Measurements from ENCODE around the gene TAL2. TPM values are rescaled to one million over a fixed set of nuclear protein-coding genes. Genes with fewer than 3 reads are reported as not detected.

Gene TAL2
- not detected for polyA plus RNA-seq (2012; ENCODE audit: insufficient read length, low read depth)

DNA sequence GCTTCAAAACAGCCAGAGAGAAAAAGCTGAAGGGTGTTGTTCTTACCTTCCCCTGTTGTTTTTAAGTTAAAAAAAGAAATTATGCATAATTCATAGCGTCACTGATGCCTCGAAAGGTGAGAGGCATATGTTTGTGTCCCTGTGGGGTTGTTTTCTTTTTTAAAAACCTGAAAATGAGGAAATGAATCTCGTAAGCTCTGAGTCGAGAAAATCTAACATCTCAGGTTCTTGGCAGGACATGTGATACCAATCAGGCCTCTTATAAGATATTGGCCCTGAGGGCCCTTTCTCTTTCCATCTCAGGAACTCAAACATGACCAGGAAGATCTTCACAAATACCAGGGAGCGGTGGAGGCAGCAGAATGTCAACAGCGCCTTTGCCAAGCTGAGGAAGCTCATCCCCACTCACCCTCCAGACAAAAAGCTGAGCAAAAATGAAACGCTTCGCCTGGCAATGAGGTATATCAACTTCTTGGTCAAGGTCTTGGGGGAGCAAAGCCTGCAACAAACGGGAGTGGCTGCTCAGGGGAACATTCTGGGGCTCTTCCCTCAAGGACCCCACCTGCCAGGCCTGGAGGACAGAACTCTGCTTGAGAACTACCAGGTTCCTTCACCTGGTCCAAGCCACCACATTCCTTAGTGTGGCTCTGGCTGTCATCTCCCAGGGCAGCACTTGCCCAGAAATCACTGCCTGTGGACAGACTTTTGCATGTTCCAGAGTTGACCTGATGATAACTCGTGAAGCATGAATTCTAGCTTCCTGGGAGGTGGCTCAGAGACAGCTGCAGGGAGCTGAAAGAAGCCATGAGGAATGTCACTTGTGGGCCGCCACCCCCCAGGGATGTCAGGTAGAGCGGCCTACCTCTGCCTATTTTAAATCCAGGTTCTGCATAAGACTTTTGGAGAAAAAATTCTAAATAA lies at the start of gene TAL2:
TSS of gene TAL2 (plus strand) at position 274 of the 921 bp plus-strand sequence. CDS start at position 314, 40 bp downstream.
- TF ChIP-seq SIN3A (IDR thresholded peaks at IDR 0.05; ENCODE audit: borderline replicate concordance, insufficient read depth, low read length) (no peak), TAF1 (IDR thresholded peaks at IDR 0.05; ENCODE audit: borderline replicate concordance, insufficient read depth, low read length) (no peak), FOXP2 (optimal IDR thresholded peaks at IDR 0.05; ENCODE audit: borderline replicate concordance, extremely low read depth, extremely low read length, insufficient read depth) (no peak), POLR2AphosphoS5 (IDR thresholded peaks at IDR 0.05; ENCODE audit: low read depth, low read length) (no peak)
- TF ChIP-seq, protein P1, sequence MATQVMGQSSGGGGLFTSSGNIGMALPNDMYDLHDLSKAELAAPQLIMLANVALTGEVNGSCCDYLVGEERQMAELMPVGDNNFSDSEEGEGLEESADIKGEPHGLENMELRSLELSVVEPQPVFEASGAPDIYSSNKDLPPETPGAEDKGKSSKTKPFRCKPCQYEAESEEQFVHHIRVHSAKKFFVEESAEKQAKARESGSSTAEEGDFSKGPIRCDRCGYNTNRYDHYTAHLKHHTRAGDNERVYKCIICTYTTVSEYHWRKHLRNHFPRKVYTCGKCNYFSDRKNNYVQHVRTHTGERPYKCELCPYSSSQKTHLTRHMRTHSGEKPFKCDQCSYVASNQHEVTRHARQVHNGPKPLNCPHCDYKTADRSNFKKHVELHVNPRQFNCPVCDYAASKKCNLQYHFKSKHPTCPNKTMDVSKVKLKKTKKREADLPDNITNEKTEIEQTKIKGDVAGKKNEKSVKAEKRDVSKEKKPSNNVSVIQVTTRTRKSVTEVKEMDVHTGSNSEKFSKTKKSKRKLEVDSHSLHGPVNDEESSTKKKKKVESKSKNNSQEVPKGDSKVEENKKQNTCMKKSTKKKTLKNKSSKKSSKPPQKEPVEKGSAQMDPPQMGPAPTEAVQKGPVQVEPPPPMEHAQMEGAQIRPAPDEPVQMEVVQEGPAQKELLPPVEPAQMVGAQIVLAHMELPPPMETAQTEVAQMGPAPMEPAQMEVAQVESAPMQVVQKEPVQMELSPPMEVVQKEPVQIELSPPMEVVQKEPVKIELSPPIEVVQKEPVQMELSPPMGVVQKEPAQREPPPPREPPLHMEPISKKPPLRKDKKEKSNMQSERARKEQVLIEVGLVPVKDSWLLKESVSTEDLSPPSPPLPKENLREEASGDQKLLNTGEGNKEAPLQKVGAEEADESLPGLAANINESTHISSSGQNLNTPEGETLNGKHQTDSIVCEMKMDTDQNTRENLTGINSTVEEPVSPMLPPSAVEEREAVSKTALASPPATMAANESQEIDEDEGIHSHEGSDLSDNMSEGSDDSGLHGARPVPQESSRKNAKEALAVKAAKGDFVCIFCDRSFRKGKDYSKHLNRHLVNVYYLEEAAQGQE (IDR thresholded peaks at IDR 0.05; ENCODE audit: insufficient read depth in 1 of 2, low read depth in 2 of 2, low read length in 2 of 2), result no peak

DNA sequence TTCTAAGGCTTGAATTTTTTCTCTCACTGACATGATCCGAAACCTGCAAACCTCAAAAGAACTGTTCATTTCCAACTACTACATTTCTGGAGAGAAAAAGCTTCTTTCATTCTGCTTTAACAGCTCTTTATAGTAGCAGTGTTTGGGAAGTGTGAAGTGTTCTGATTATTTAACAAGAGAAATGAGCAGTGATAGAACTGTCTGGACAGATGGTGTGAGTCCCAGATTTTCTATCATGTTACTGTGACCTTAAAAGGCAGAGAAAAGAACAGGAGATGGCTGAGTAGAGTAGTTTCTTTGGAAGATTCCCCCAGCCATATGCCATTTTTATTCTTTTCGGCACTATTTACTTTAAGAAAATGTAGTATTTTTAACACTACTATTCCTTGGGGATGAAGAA lies 41.3 kb upstream of the TAL2 start:
- TF ChIP-seq SIN3A (IDR thresholded peaks at IDR 0.05; ENCODE audit: borderline replicate concordance, insufficient read depth, low read length) (no peak), FOXP2 (optimal IDR thresholded peaks at IDR 0.05; ENCODE audit: borderline replicate concordance, extremely low read depth, extremely low read length, insufficient read depth) (no peak), POLR2AphosphoS5 (IDR thresholded peaks at IDR 0.05; ENCODE audit: low read depth, low read length) (no peak), TAF1 (IDR thresholded peaks at IDR 0.05; ENCODE audit: borderline replicate concordance, insufficient read depth, low read length) (no peak)
- TF ChIP-seq, protein P1 (IDR thresholded peaks at IDR 0.05; ENCODE audit: insufficient read depth in 1 of 2, low read depth in 2 of 2, low read length in 2 of 2), result no peak

DNA sequence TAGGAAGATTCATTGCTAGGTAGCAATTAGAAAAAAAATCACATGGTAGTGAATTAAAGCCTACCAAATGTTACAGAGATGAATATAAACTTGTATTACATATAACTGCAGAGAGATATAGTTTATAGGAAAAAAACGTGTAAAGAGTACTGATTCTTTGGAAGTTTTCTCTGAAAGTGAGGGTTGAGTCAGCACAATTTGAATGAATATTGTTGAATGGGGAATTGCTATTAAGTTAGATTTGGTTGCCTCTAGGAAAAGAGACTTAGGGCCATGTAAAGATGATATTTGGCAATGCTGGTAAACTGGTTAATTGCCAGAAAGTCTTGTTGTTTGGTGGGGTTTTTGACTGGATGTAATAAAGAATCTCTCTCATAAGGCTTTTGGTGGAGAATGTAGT lies 37.2 kb upstream of the TAL2 start:
- TF ChIP-seq FOXP2 (optimal IDR thresholded peaks at IDR 0.05; ENCODE audit: borderline replicate concordance, extremely low read depth, extremely low read length, insufficient read depth) (no peak), SIN3A (IDR thresholded peaks at IDR 0.05; ENCODE audit: borderline replicate concordance, insufficient read depth, low read length) (no peak), POLR2AphosphoS5 (IDR thresholded peaks at IDR 0.05; ENCODE audit: low read depth, low read length) (no peak), TAF1 (IDR thresholded peaks at IDR 0.05; ENCODE audit: borderline replicate concordance, insufficient read depth, low read length) (no peak)
- TF ChIP-seq, protein P1 (IDR thresholded peaks at IDR 0.05; ENCODE audit: insufficient read depth in 1 of 2, low read depth in 2 of 2, low read length in 2 of 2), result no peak

DNA sequence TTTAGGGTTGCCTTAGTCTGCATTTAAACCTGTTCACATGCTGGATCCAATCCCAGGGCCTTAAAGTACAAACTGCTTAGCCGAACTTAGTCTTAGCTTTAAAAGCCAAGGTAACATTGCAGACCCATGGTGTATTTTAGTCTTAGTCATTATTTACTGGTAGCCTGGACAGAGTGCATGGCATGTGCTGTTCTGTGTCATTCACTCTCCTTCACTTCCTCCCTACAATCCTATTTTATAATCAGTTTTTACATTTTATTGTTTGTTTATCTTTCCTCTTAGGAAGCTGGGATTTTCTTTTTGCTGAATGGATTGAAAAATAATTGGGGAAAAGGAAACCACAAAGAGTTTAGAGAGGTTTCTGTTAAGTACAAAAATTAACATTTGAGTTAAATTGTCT lies 29.4 kb upstream of the TAL2 start:
- no peak for TF ChIP-seq TAF1 (IDR thresholded peaks at IDR 0.05; ENCODE audit: borderline replicate concordance, insufficient read depth, low read length)
- no peak for TF ChIP-seq SIN3A (IDR thresholded peaks at IDR 0.05; ENCODE audit: borderline replicate concordance, insufficient read depth, low read length)
- TF ChIP-seq, protein P1 (IDR thresholded peaks at IDR 0.05; ENCODE audit: insufficient read depth in 1 of 2, low read depth in 2 of 2, low read length in 2 of 2), result no peak
- no peak for TF ChIP-seq FOXP2 (optimal IDR thresholded peaks at IDR 0.05; ENCODE audit: borderline replicate concordance, extremely low read depth, extremely low read length, insufficient read depth)
- TF ChIP-seq POLR2AphosphoS5 (IDR thresholded peaks at IDR 0.05; ENCODE audit: low read depth, low read length), result no peak

All from PFSK-1 (cell line).